Ascending aorta (tissue), 2 donors: Measurements from ENCODE around the gene CKLF. TPM values are rescaled to one million over a fixed set of nuclear protein-coding genes. Genes with fewer than 3 reads are reported as not detected.

Experiments
- DNase-seq, 2 donors: peaks; one replicate each; pipeline ENCODE4 v3.0.0-alpha.2; 2019; ENCODE audit warnings: low spot score in 2 of 2
- H3K27ac ChIP-seq, 2 donors: fragments of 200-600 bp; sonication (generic); one replicate each; pipeline ENCODE4 v1.5.1; 2016 to 2017; ENCODE audit warnings: mild to moderate bottlenecking in 1 of 2
- H3K27me3 ChIP-seq: fragments of 200-600 bp; sonication (generic); one replicate; pipeline ENCODE4 v1.5.1; 2017
- H3K36me3 ChIP-seq, 2 donors: fragments of 200-600 bp; sonication (generic); one replicate each; pipeline ENCODE4 v1.5.1; 2016
- H3K4me1 ChIP-seq, 2 donors: fragments of 200-600 bp; sonication (generic); one replicate each; pipeline ENCODE4 v1.5.1; 2016 to 2017; ENCODE audit warnings: mild to moderate bottlenecking in 1 of 2
- H3K4me3 ChIP-seq, 2 donors: fragments of 200-600 bp; sonication (generic); one replicate each; pipeline ENCODE4 v1.5.1; 2016 to 2017; ENCODE audit warnings: mild to moderate bottlenecking in 1 of 2
- H3K9me3 ChIP-seq, 2 donors: fragments of 200-600 bp; sonication (generic); one replicate each; pipeline ENCODE4 v1.5.1; 2016
- CTCF ChIP-seq, 3 experiments: fragments of 200-600 bp in 2 of 3; fragments of 450-650 bp in 1 of 3; sonication (generic) in 2 of 3; IDR thresholded peaks; one replicate each; pipeline ENCODE4 v1.5.1; 2016 to 2019; ENCODE audit warnings: antibody characterized with exemption in 3 of 3, mild to moderate bottlenecking in 1 of 3, moderate library complexity in 1 of 3
- intact Hi-C: fragments of 100-400 bp; cut with DNase I; formaldehyde crosslinking; loops from one replicate; pipeline ENCODE4 v1.15.1; 2023
- total RNA-seq: library from RNA; depleted of rRNA; stranded (reverse); fragments of >200 nt; gene quantifications from one replicate; pipeline ENCODE4 v1.1.0, GENCODE V29; 2016

Gene CKLF
- total RNA-seq, 1 donor from 2014 or later: not detected

- Histone ChIP-seq H3K27ac (no peak overlapping the region), H3K4me3 (no peak overlapping the region), H3K27me3 (no peaks in the 10 kb centered on the region), H3K4me1 (peaks cover 11 to 15% of the 10 kb centered on the region in 2 donors), H3K9me3 (no peaks in the 10 kb centered on the region), H3K36me3 (peaks cover 9 to 10% of the 10 kb centered on the region in 2 donors)
- TF ChIP-seq CTCF (IDR thresholded peaks at IDR 0.05): no peak
- intact Hi-C loops: no loop called here
- no peak for DNase-seq
Observed at GRCh38 chr16:66554495-66554894, 2.1 kb downstream of the CKLF start.

DNA sequence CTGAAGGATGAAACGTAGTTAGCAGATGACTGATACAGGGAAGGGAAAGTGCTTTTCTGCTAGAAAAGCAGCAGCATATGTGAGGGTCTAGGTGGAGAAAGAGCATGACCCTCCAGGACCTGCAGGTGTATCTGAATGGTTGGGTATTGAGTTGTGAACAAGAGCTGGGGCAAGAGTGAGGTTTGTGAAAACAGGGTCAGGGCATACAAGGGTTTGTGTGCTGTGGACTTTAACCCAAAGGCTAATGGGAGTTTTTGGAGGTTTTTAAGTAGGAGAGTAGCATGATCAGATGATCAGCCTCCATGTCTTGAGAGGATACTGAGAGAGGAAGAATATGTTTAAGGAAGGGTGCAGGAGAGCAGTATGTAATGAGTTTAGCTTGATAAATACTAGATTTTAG lies 7.7 kb downstream of the CKLF start:
- no peaks in the 10 kb centered on the region for H3K9me3 ChIP-seq
- H3K36me3 ChIP-seq: peaks cover 9 to 23% of the 10 kb centered on the region in 2 donors
- H3K27ac ChIP-seq: no peak overlapping the region
- no peaks in the 10 kb centered on the region for H3K27me3 ChIP-seq
- H3K4me3 ChIP-seq: no peak overlapping the region
- intact Hi-C loops: no loop called here
- no peak for DNase-seq
- no peak for TF ChIP-seq CTCF (IDR thresholded peaks at IDR 0.05)
- H3K4me1 ChIP-seq: peaks cover 0 to 2% of the 10 kb centered on the region in 2 donors

GRCh38 chr16:66561381-66562080 lies 9.2 kb downstream of the CKLF start:
- no peak for DNase-seq
- H3K4me1 ChIP-seq: no peaks in the 10 kb centered on the region
- peaks cover 9 to 34% of the 10 kb centered on the region in 2 donors for H3K36me3 ChIP-seq
- intact Hi-C loops: no loop called here
- TF ChIP-seq CTCF (IDR thresholded peaks at IDR 0.05): no peak
- H3K27me3 ChIP-seq: no peaks in the 10 kb centered on the region
- no peak overlapping the region for H3K27ac ChIP-seq
- no peak overlapping the region for H3K4me3 ChIP-seq
- H3K9me3 ChIP-seq: no peaks in the 10 kb centered on the region

DNA sequence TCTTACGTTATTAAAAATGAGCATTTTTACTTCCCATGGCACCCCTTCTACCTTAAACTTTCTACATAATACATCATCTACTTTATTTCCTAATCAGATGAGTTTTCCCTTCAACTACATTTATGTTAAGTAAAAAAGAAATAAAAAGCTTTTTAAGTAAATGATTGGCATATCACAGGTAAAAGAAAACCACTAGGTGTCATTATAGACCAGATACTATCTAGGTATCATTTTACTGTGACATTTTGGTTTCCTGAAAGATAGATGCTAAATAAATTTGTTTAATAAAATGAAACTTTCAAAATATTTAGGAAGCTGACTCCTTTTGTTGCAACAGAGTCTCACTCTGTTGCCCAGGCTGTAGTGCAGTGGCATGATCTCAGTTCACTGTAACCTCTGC lies 10.0 kb downstream of the CKLF start:
- Histone ChIP-seq H3K4me1 (no peaks in the 10 kb centered on the region), H3K27ac (no peak overlapping the region), H3K27me3 (no peaks in the 10 kb centered on the region), H3K9me3 (no peaks in the 10 kb centered on the region), H3K4me3 (no peak overlapping the region), H3K36me3 (peaks cover 5 to 37% of the 10 kb centered on the region in 2 donors)
- intact Hi-C loops: no loop called here
- TF ChIP-seq CTCF (IDR thresholded peaks at IDR 0.05): no peak
- no peak for DNase-seq

DNA sequence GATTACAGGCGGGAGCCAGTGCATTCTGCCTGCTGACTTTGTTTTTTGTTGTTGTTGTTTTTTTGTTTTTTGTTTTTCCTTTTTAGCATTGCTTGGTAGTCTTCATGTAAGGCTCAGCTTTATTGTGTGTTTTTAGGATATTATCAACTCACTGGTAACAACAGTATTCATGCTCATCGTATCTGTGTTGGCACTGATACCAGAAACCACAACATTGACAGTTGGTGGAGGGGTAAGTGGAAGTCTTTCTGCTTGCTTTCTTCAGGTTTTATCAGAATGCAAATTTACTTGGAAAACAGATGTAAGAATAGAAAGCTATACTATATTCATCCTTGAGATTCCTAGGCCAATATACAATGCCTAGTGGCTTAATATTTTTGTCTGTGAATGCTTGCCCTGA lies 10.6 kb downstream of the CKLF start:
- Histone ChIP-seq H3K36me3 (peaks cover 4 to 37% of the 10 kb centered on the region in 2 donors), H3K27me3 (no peaks in the 10 kb centered on the region), H3K27ac (no peak overlapping the region), H3K9me3 (no peaks in the 10 kb centered on the region), H3K4me1 (no peaks in the 10 kb centered on the region), H3K4me3 (no peak overlapping the region)
- TF ChIP-seq CTCF (IDR thresholded peaks at IDR 0.05): no peak
- intact Hi-C loops: no loop called here
- DNase-seq: no peak
